Measurements from ENCODE around the gene SYNE3. TPM values are rescaled to one million over a fixed set of nuclear protein-coding genes. Genes with fewer than 3 reads are reported as not detected.

SYNE3 gene
- polyA plus RNA-seq, 1 donor (not counting 4 experiments of a cell fraction or from before 2014, with no cell fraction given): 1.0 TPM

- Histone ChIP-seq H3K9ac (ENCODE audit: control insufficient read depth, extremely low read depth, insufficient read depth, low read length) (no peak overlapping the region), H3K27me3 (ENCODE audit: control insufficient read depth, extremely low read depth, insufficient read depth, low read length) (no peaks in the 10 kb centered on the region), H3K4me3 (ENCODE audit: control insufficient read depth in 2 of 3, extremely low read depth in 1 of 3, insufficient read depth in 2 of 3, low read depth in 1 of 3, low read length in 3 of 3) (peak overlapping the region in 1 of 3 experiments; percentile 37), H3K9me1 (ENCODE audit: control insufficient read depth, extremely low read depth, insufficient read depth, low read length) (peaks cover 2% of the 10 kb centered on the region), H4K20me1 (ENCODE audit: control insufficient read depth, extremely low read depth, insufficient read depth, low read length) (peaks cover 2% of the 10 kb centered on the region), H3K79me2 (ENCODE audit: control insufficient read depth, insufficient read depth, low read length) (no peaks in the 10 kb centered on the region), H2AFZ (ENCODE audit: control insufficient read depth, low read length) (no peak overlapping the region), H3K36me3 (ENCODE audit: control insufficient read depth in 2 of 2, extremely low read depth in 1 of 2, insufficient read depth in 2 of 2, low read length in 2 of 2) (peaks cover 0 to 3% of the 10 kb centered on the region in 2 experiments), H3K9me3 (ENCODE audit: control insufficient read depth, low read depth, low read length) (no peaks in the 10 kb centered on the region), H3K27ac (ENCODE audit: control insufficient read depth, insufficient read depth, low read length) (peak overlapping the region; percentile 32), H3K4me1 (ENCODE audit: control insufficient read depth, extremely low read depth, insufficient read depth, low read length) (peaks cover 20% of the 10 kb centered on the region), H3K4me2 (ENCODE audit: control insufficient read depth, extremely low read depth, insufficient read depth, low read depth, low read length) (peak overlapping the region; percentile 69)
- DNase-seq (ENCODE audit: low read depth, low spot score): no peak
- FAIRE-seq: peak; percentile 92
- dilution Hi-C loops (cut with MboI; ENCODE audit: extremely low pct_ligation_motif_present, low sequenced_read_pairs): no loop called here
- TF ChIP-seq EZH2 (IDR thresholded peaks at IDR 0.05; ENCODE audit: low read length): no peak
- no peak for TF ChIP-seq CTCF (optimal IDR thresholded peaks at IDR 0.05 in 1 of 3, IDR thresholded peaks at IDR 0.05 in 1 of 3, conservative IDR thresholded peaks at IDR 0.05 in 1 of 3; ENCODE audit: extremely low read depth in 1 of 3, insufficient read depth in 2 of 3, low read length in 3 of 3)
These were observed 8.7 kb downstream of the SYNE3 start for GRCh38 chr14:95507701-95508103.

- peak overlapping the region; percentile 69 for H3K4me2 ChIP-seq (ENCODE audit: control insufficient read depth, extremely low read depth, insufficient read depth, low read depth, low read length)
These were observed 9.3 kb downstream of the SYNE3 start for GRCh38 chr14:95507174-95507573.

More at GRCh38 chr14:95507174-95507573, 9.3 kb downstream of the SYNE3 start:
- Histone ChIP-seq H3K79me2 (ENCODE audit: control insufficient read depth, insufficient read depth, low read length) (no peaks in the 10 kb centered on the region), H3K4me3 (ENCODE audit: control insufficient read depth in 2 of 3, extremely low read depth in 1 of 3, insufficient read depth in 2 of 3, low read depth in 1 of 3, low read length in 3 of 3) (peak overlapping the region in 1 of 3 experiments; percentile 37), H3K9ac (ENCODE audit: control insufficient read depth, extremely low read depth, insufficient read depth, low read length) (no peak overlapping the region), H3K27me3 (ENCODE audit: control insufficient read depth, extremely low read depth, insufficient read depth, low read length) (no peaks in the 10 kb centered on the region), H3K4me1 (ENCODE audit: control insufficient read depth, extremely low read depth, insufficient read depth, low read length) (peaks cover 20% of the 10 kb centered on the region), H3K9me1 (ENCODE audit: control insufficient read depth, extremely low read depth, insufficient read depth, low read length) (peaks cover 2% of the 10 kb centered on the region), H3K9me3 (ENCODE audit: control insufficient read depth, low read depth, low read length) (no peaks in the 10 kb centered on the region), H3K27ac (ENCODE audit: control insufficient read depth, insufficient read depth, low read length) (peak overlapping the region; percentile 32), H4K20me1 (ENCODE audit: control insufficient read depth, extremely low read depth, insufficient read depth, low read length) (peaks cover 2% of the 10 kb centered on the region), H3K36me3 (ENCODE audit: control insufficient read depth in 2 of 2, extremely low read depth in 1 of 2, insufficient read depth in 2 of 2, low read length in 2 of 2) (peaks cover 0 to 3% of the 10 kb centered on the region in 2 experiments), H2AFZ (ENCODE audit: control insufficient read depth, low read length) (no peak overlapping the region)
- FAIRE-seq: peak; percentile 95
- peak; percentile 95 for DNase-seq (ENCODE audit: low read depth, low spot score)
- TF ChIP-seq EZH2 (IDR thresholded peaks at IDR 0.05; ENCODE audit: low read length): no peak
- TF ChIP-seq CTCF (optimal IDR thresholded peaks at IDR 0.05 in 1 of 3, IDR thresholded peaks at IDR 0.05 in 1 of 3, conservative IDR thresholded peaks at IDR 0.05 in 1 of 3; ENCODE audit: extremely low read depth in 1 of 3, insufficient read depth in 2 of 3, low read length in 3 of 3): peak in 1 of 3 experiments; percentile 20
- dilution Hi-C loops (cut with MboI; ENCODE audit: extremely low pct_ligation_motif_present, low sequenced_read_pairs): no loop called here
